Activated CD4-positive, CD25-positive, alpha-beta regulatory T cell (primary cell): ENCODE data around the gene CEACAM20.
"Not testable (repeated sequence)": the region's sequence is repeated elsewhere in the genome, so short reads cannot be mapped to it uniquely, and the experiment has no call there.

Experiments
- DNase-seq, 4 experiments: peaks; one replicate each; lab custom pipeline; 2025; lab: John Stamatoyannopoulos, UW

Gene CEACAM20

GRCh38 chr19:44529536-44529935 lies at the start of gene CEACAM20:
TSS of gene CEACAM20 (minus strand) at chr19:44529675. CDS start at chr19:44529509, 166 bp downstream.
- DNase-seq: no peak

GRCh38 chr19:44577566-44577874 lies 48.0 kb upstream of the CEACAM20 start:
- DNase-seq: no peak

- no peak for DNase-seq
Observed at GRCh38 chr19:44576843-44577565, 47.5 kb upstream of the CEACAM20 start.

GRCh38 chr19:44575116-44575700 lies 45.7 kb upstream of the CEACAM20 start:
- DNase-seq: no peak

- no peak for DNase-seq
Observed at GRCh38 chr19:44574186-44574950, 44.9 kb upstream of the CEACAM20 start.

GRCh38 chr19:44573627-44574026 lies 44.2 kb upstream of the CEACAM20 start:
- no peak for DNase-seq

GRCh38 chr19:44573183-44573582 lies 43.7 kb upstream of the CEACAM20 start:
- no peak for DNase-seq

GRCh38 chr19:44572581-44572900 lies 43.1 kb upstream of the CEACAM20 start:
- DNase-seq: no peak

- DNase-seq: no peak
Observed at GRCh38 chr19:44571830-44572580, 42.5 kb upstream of the CEACAM20 start.

- DNase-seq: no peak
Observed at GRCh38 chr19:44570984-44571684, 41.7 kb upstream of the CEACAM20 start.

- no peak for DNase-seq
Observed at GRCh38 chr19:44570603-44570983, 41.1 kb upstream of the CEACAM20 start.

GRCh38 chr19:44567745-44568144 lies 38.3 kb upstream of the CEACAM20 start:
- DNase-seq: no peak

GRCh38 chr19:44566984-44567383 lies 37.5 kb upstream of the CEACAM20 start:
- no peak for DNase-seq

- not testable (repeated sequence) for DNase-seq
Observed at GRCh38 chr19:44563086-44563655, 33.7 kb upstream of the CEACAM20 start.

GRCh38 chr19:44557933-44558332 lies 28.5 kb upstream of the CEACAM20 start:
- no peak for DNase-seq

- DNase-seq: no peak
Observed at GRCh38 chr19:44554641-44555246, 25.3 kb upstream of the CEACAM20 start.

GRCh38 chr19:44553478-44554171 lies 24.1 kb upstream of the CEACAM20 start:
- no peak for DNase-seq

GRCh38 chr19:44552324-44552723 lies 22.8 kb upstream of the CEACAM20 start:
- no peak for DNase-seq

- no peak for DNase-seq
Observed at GRCh38 chr19:44551850-44552249, 22.4 kb upstream of the CEACAM20 start.

- not testable (repeated sequence) for DNase-seq
Observed at GRCh38 chr19:44550976-44551375, 21.5 kb upstream of the CEACAM20 start.

GRCh38 chr19:44549507-44549906 lies 20.0 kb upstream of the CEACAM20 start:
- DNase-seq: no peak
